OCI-LY1 (cell line): Measurements from ENCODE around the gene IQGAP3.

ENCODE experiments used
- EZH2 ChIP-seq: fragments of 200-600 bp; sonication (generic), shearing (Covaris generic); IDR thresholded peaks from 2 replicates; pipeline ENCODE4 v1.8.0; 2017; ENCODE audit warnings: borderline replicate concordance, mixed run types, mild to moderate bottlenecking, antibody characterized with exemption, low read length, moderate library complexity, mixed read lengths
- TF ChIP-seq, protein P1 (sequence below): fragments of 200-600 bp; sonication (generic), shearing (Covaris generic); IDR thresholded peaks from 2 replicates; pipeline ENCODE4 v1.5.1; 2017; ENCODE audit warnings: mild to moderate bottlenecking, antibody characterized with exemption, low read length, moderate library complexity, mixed read lengths

DNA sequence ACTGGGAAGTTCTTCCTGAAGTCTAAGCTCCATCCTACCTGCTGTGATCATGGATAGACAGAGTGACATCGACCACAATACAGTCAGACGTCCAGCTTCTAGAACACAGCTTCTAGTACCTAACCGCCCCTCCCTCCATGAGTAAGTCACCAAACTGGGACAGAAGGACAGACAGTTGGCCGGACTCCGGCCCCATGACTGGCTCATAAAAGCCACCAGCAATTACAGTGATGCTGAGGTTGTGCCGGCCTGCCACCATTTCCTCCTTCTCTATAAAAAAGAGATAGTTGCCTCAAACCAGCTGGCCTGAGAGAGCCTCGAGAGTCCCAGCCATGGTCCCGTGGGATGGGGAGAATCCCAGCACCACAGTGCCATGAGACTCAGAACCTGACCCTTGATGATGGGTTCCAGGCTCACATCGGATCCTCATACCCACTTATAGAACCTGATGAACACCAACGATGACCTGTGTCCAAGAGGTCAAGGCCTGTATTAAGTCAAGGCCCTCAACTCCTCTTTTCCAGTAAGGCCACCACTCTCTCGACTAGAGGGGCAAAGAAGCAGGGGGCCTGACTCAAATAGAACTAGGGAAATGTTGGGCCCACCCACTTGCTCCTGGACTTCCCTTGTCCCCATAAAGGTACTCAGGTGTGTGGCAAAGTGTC lies 75.2 kb downstream of the IQGAP3 start:
- TF ChIP-seq, protein P1, sequence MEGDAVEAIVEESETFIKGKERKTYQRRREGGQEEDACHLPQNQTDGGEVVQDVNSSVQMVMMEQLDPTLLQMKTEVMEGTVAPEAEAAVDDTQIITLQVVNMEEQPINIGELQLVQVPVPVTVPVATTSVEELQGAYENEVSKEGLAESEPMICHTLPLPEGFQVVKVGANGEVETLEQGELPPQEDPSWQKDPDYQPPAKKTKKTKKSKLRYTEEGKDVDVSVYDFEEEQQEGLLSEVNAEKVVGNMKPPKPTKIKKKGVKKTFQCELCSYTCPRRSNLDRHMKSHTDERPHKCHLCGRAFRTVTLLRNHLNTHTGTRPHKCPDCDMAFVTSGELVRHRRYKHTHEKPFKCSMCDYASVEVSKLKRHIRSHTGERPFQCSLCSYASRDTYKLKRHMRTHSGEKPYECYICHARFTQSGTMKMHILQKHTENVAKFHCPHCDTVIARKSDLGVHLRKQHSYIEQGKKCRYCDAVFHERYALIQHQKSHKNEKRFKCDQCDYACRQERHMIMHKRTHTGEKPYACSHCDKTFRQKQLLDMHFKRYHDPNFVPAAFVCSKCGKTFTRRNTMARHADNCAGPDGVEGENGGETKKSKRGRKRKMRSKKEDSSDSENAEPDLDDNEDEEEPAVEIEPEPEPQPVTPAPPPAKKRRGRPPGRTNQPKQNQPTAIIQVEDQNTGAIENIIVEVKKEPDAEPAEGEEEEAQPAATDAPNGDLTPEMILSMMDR = no peak
- TF ChIP-seq EZH2 = no peak
